Measurements from ENCODE around the gene ST3GAL4.

DNA sequence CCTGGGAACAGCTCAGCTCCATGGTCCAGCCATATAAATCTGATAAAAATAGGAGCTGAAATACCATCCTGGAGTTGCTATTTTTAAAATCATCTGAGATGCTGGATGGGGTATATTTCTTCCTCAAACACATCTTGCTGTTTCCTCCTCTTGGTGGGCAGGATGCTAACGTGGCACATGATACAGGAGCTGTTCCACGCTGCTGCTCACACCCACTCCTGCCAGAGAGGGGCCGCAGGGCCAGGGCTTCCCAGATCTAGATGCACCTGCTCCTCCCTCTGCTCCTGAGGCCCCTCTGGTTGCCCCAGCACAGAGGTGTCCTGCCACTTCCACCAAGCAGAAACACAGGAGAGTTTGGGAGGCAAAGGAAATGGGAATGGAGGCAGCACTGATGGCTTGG, 3.3 kb upstream of the ST3GAL4 start:
- no peak for TF ChIP-seq TCF12 (IDR thresholded peaks at IDR 0.05; ENCODE audit: low read depth)
- TF ChIP-seq CEBPB (IDR thresholded peaks at IDR 0.05): no peak
- TF ChIP-seq CREB1 (IDR thresholded peaks at IDR 0.05; ENCODE audit: low read depth): no peak
- TF ChIP-seq TEAD4 (IDR thresholded peaks at IDR 0.05): no peak
- TF ChIP-seq TAF1 (IDR thresholded peaks at IDR 0.05; ENCODE audit: low read depth): no peak
- no peak for TF ChIP-seq YY1 (IDR thresholded peaks at IDR 0.05; ENCODE audit: low read depth)
- no peak for TF ChIP-seq NFIC (IDR thresholded peaks at IDR 0.05)
- TF ChIP-seq EP300 (IDR thresholded peaks at IDR 0.05; ENCODE audit: borderline replicate concordance): no peak
- no peak for TF ChIP-seq RAD21 (IDR thresholded peaks at IDR 0.05; ENCODE audit: low read depth)
- TF ChIP-seq MAX (IDR thresholded peaks at IDR 0.05): no peak
- TF ChIP-seq, protein P1, sequence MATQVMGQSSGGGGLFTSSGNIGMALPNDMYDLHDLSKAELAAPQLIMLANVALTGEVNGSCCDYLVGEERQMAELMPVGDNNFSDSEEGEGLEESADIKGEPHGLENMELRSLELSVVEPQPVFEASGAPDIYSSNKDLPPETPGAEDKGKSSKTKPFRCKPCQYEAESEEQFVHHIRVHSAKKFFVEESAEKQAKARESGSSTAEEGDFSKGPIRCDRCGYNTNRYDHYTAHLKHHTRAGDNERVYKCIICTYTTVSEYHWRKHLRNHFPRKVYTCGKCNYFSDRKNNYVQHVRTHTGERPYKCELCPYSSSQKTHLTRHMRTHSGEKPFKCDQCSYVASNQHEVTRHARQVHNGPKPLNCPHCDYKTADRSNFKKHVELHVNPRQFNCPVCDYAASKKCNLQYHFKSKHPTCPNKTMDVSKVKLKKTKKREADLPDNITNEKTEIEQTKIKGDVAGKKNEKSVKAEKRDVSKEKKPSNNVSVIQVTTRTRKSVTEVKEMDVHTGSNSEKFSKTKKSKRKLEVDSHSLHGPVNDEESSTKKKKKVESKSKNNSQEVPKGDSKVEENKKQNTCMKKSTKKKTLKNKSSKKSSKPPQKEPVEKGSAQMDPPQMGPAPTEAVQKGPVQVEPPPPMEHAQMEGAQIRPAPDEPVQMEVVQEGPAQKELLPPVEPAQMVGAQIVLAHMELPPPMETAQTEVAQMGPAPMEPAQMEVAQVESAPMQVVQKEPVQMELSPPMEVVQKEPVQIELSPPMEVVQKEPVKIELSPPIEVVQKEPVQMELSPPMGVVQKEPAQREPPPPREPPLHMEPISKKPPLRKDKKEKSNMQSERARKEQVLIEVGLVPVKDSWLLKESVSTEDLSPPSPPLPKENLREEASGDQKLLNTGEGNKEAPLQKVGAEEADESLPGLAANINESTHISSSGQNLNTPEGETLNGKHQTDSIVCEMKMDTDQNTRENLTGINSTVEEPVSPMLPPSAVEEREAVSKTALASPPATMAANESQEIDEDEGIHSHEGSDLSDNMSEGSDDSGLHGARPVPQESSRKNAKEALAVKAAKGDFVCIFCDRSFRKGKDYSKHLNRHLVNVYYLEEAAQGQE (IDR thresholded peaks at IDR 0.05; ENCODE audit: low read depth): no peak

All from Ishikawa (cell line).